H9 (cell line): ENCODE measurements around the gene IARS1. TPM values are rescaled to one million over a fixed set of nuclear protein-coding genes. Genes with fewer than 3 reads are reported as not detected.

Experiments
- DNase-seq: peaks from one replicate; pipeline ENCODE4 v3.0.0-alpha.2; 2017
- H2AFZ ChIP-seq: one replicate; pipeline ENCODE4 v1.6.1; 2013; ENCODE audit warnings: mild to moderate bottlenecking, low read length, control low read depth, moderate library complexity
- H2AK5ac ChIP-seq: 2 replicates; pipeline ENCODE4 v1.6.1; 2013; ENCODE audit warnings: low read length, control low read depth, mixed read lengths; ENCODE audit not compliant: insufficient read length
- H2BK120ac ChIP-seq: one replicate; pipeline ENCODE4 v1.6.1; 2013; ENCODE audit warnings: low read depth, mild to moderate bottlenecking, low read length, control low read depth, inconsistent platforms; ENCODE audit not compliant: poor library complexity, severe bottlenecking
- H2BK12ac ChIP-seq: 2 replicates; pipeline ENCODE4 v1.6.1; 2013; ENCODE audit warnings: low read length, control low read depth, mixed read lengths, low read depth; ENCODE audit not compliant: insufficient read length
- H2BK15ac ChIP-seq: 2 replicates; pipeline ENCODE4 v1.6.1; 2013; ENCODE audit warnings: low read depth, low read length, control low read depth
- H2BK20ac ChIP-seq: one replicate; pipeline ENCODE4 v1.6.1; 2013; ENCODE audit warnings: low read depth, mild to moderate bottlenecking, low read length, control low read depth, inconsistent platforms; ENCODE audit not compliant: poor library complexity, severe bottlenecking
- H2BK5ac ChIP-seq: 2 replicates; pipeline ENCODE4 v1.6.1; 2013; ENCODE audit warnings: low read length, control low read depth, mixed read lengths; ENCODE audit not compliant: insufficient read length
- H3K14ac ChIP-seq: 2 replicates; pipeline ENCODE4 v1.6.1; 2013; ENCODE audit warnings: low read length, control low read depth; ENCODE audit not compliant: insufficient read depth
- H3K18ac ChIP-seq: 2 replicates; pipeline ENCODE4 v1.6.1; 2013; ENCODE audit warnings: low read depth, mild to moderate bottlenecking, mixed read lengths, low read length, control low read depth; ENCODE audit not compliant: insufficient read length
- H3K23ac ChIP-seq: 2 replicates; pipeline ENCODE4 v1.6.1; 2013; ENCODE audit warnings: low read length, control low read depth, mixed read lengths, low read depth; ENCODE audit not compliant: insufficient read length
- H3K23me2 ChIP-seq: 2 replicates; pipeline ENCODE4 v1.6.1; 2013; ENCODE audit warnings: low read depth, mild to moderate bottlenecking, mixed read lengths, low read length, control low read depth; ENCODE audit not compliant: insufficient read length, poor library complexity, severe bottlenecking
- H3K27ac ChIP-seq: 2 replicates; pipeline ENCODE4 v1.5.1; 2013; ENCODE audit warnings: low read length, control low read depth, mixed read lengths, low read depth; ENCODE audit not compliant: insufficient read length
- H3K27me3 ChIP-seq: 2 replicates; pipeline ENCODE4 v1.6.1; 2013; ENCODE audit warnings: low read length, control low read depth, inconsistent platforms; ENCODE audit not compliant: insufficient read depth
- H3K4ac ChIP-seq: 2 replicates; pipeline ENCODE4 v1.6.1; 2013; ENCODE audit warnings: low read depth, mild to moderate bottlenecking, control low read depth, inconsistent platforms, low read length, moderate library complexity
- H3K4me1 ChIP-seq: 2 replicates; pipeline ENCODE4 v1.6.1; 2013; ENCODE audit warnings: low read length, control low read depth, inconsistent platforms; ENCODE audit not compliant: insufficient read depth
- H3K4me2 ChIP-seq: 2 replicates; pipeline ENCODE4 v1.6.1; 2013; ENCODE audit warnings: low read length, control low read depth, mixed read lengths; ENCODE audit not compliant: insufficient read length, insufficient read depth
- H3K56ac ChIP-seq: 2 replicates; pipeline ENCODE4 v1.6.1; 2013; ENCODE audit warnings: low read depth, mild to moderate bottlenecking, mixed read lengths, low read length, control low read depth; ENCODE audit not compliant: insufficient read length
- H3K79me1 ChIP-seq: 2 replicates; pipeline ENCODE4 v1.6.1; 2013; ENCODE audit warnings: low read depth, mild to moderate bottlenecking, moderate library complexity, low read length, control low read depth, inconsistent platforms; ENCODE audit not compliant: insufficient read depth, poor library complexity, severe bottlenecking
- H3K79me2 ChIP-seq: 2 replicates; pipeline ENCODE4 v1.6.1; 2013; ENCODE audit warnings: low read length, control low read depth, inconsistent platforms; ENCODE audit not compliant: insufficient read depth
- H3K9ac ChIP-seq: 2 replicates; pipeline ENCODE4 v1.6.1; 2013; ENCODE audit warnings: low read length, control low read depth, mixed read lengths; ENCODE audit not compliant: insufficient read length; ENCODE audit errors: extremely low read depth
- H3K9me3 ChIP-seq: one replicate; pipeline ENCODE4 v1.6.1; 2013; ENCODE audit warnings: low read depth, low read length, inconsistent platforms; ENCODE audit not compliant: control insufficient read depth
- H3T11ph ChIP-seq: one replicate; pipeline ENCODE4 v1.6.1; 2013; ENCODE audit warnings: mild to moderate bottlenecking, low read length, control low read depth, inconsistent platforms
- H4K20me1 ChIP-seq: one replicate; pipeline ENCODE4 v1.6.1; 2013; ENCODE audit not compliant: control insufficient read depth, insufficient read length, insufficient read depth
- H4K5ac ChIP-seq: 2 replicates; pipeline ENCODE4 v1.6.1; 2013; ENCODE audit warnings: low read depth, mild to moderate bottlenecking, mixed read lengths, low read length, control low read depth; ENCODE audit not compliant: insufficient read length
- H4K8ac ChIP-seq: replicated peaks from 2 replicates; pipeline ENCODE4 v1.6.1; 2013; ENCODE audit warnings: low read length, control low read depth, mixed read lengths, low read depth; ENCODE audit not compliant: insufficient read length
- H4K91ac ChIP-seq: 2 replicates; pipeline ENCODE4 v1.6.1; 2013; ENCODE audit warnings: low read depth, mild to moderate bottlenecking, moderate library complexity, mixed read lengths, low read length, control low read depth; ENCODE audit not compliant: insufficient read length
- H3K27ac Mint-ChIP-seq, 3 experiments: 2 replicates in 2 of 3; 3 replicates in 1 of 3; pipeline ENCODE4 v1.8.0; 2020 to 2021; ENCODE audit warnings: mixed read lengths in 3 of 3, mild to moderate bottlenecking in 1 of 3, moderate library complexity in 1 of 3
- H3K27me3 Mint-ChIP-seq: 2 replicates; pipeline ENCODE4 v1.8.0; 2021; ENCODE audit warnings: low read depth, mild to moderate bottlenecking, moderate library complexity, mixed read lengths
- H3K36me3 Mint-ChIP-seq, 3 experiments: 2 replicates in 2 of 3; 3 replicates in 1 of 3; pipeline ENCODE4 v1.8.0; 2020 to 2021; ENCODE audit warnings: low read depth in 3 of 3, mixed read lengths in 3 of 3; ENCODE audit not compliant: insufficient read depth in 1 of 3
- H3K4me1 Mint-ChIP-seq, 2 experiments: 2 replicates each; pipeline ENCODE4 v1.8.0; 2020; ENCODE audit warnings: mixed read lengths in 2 of 2
- H3K4me3 Mint-ChIP-seq, 2 experiments: 2 replicates in 1 of 2; 3 replicates in 1 of 2; pipeline ENCODE4 v1.8.0; 2020 to 2021; ENCODE audit warnings: mild to moderate bottlenecking in 2 of 2, mixed read lengths in 2 of 2, moderate library complexity in 1 of 2
- H3K9me3 Mint-ChIP-seq, 2 experiments: 2 replicates in 1 of 2; 3 replicates in 1 of 2; pipeline ENCODE4 v1.8.0; 2020; ENCODE audit warnings: mild to moderate bottlenecking in 2 of 2, mixed read lengths in 2 of 2, moderate library complexity in 1 of 2
- CTCF ChIP-seq: fragments of 200-600 bp; sonication (generic); conservative IDR thresholded peaks from 3 replicates; pipeline ENCODE4 v1.8.0; 2021; ENCODE audit warnings: antibody characterized with exemption, mild to moderate bottlenecking
- WGBS: extraction: QIAGEN DNeasy Blood & Tissue Kit; methylation state at CpG from one replicate; pipeline ENCODE4 v1.1.7; 2013; ENCODE audit warnings: missing lambda C conversion rate, low lambda C conversion rate, mixed read lengths; ENCODE audit not compliant: insufficient read length; ENCODE audit errors: extremely low coverage; 5-methylcytosine and 5-hydroxymethylcytosine counted together
- total RNA-seq: library from RNA; stranded (reverse); gene quantifications from 2 replicates; pipeline ENCODE4 v1.2.1, GENCODE V29; 2021

The IARS1 gene
- total RNA-seq, 1 experiment from 2014 or later = 234 TPM

- DNase-seq = no peak
- H3K27me3 Mint-ChIP-seq = no peaks in the 10 kb centered on the region
- WGBS = no CpG with 5 or more reads among the region's 7 CpGs
- Histone ChIP-seq H3K4me2 (no peak overlapping the region), H2AFZ (no peak overlapping the region), H3T11ph (no peak overlapping the region), H2BK15ac (no peak overlapping the region), H2AK5ac (no peak overlapping the region), H3K56ac (no peak overlapping the region), H3K23me2 (no peaks in the 10 kb centered on the region), H2BK12ac (no peak overlapping the region), H3K4me1 (no peaks in the 10 kb centered on the region), H3K4ac (no peak overlapping the region), H3K27ac (no peak overlapping the region), H3K79me1 (no peaks in the 10 kb centered on the region), H4K20me1 (no peaks in the 10 kb centered on the region), H4K8ac (no peak overlapping the region), H3K79me2 (peaks cover 16% of the 10 kb centered on the region; the same call in 1 of the 2 replicates), H3K9ac (no peak overlapping the region), H4K91ac (no peak overlapping the region), H2BK120ac (no peak overlapping the region), H4K5ac (no peak overlapping the region), H3K18ac (no peak overlapping the region), H2BK5ac (no peak overlapping the region), H3K14ac (no peak overlapping the region), H3K9me3 (no peaks in the 10 kb centered on the region), H3K23ac (no peak overlapping the region), H3K27me3 (no peaks in the 10 kb centered on the region), H2BK20ac (no peak overlapping the region)
- TF ChIP-seq CTCF = no peak
- H3K4me1 Mint-ChIP-seq = peaks cover 15 to 17% of the 10 kb centered on the region in 2 experiments
- H3K27ac Mint-ChIP-seq = peak overlapping the region in 2 of 3 experiments; percentile 71 to 90; a peak in 5 of 7 replicates
- H3K9me3 Mint-ChIP-seq = no peaks in the 10 kb centered on the region
- H3K4me3 Mint-ChIP-seq = peak overlapping the region in 1 of 2 experiments; percentile 8; a peak in 1 of 5 replicates
- peaks cover 26 to 58% (median 44%) of the 10 kb centered on the region in 3 experiments; a peak in 6 of 7 replicates for H3K36me3 Mint-ChIP-seq
Observed at GRCh38 chr9:92295240-92295790, 1.8 kb upstream of the IARS1 start.
